A673 (cell line): ENCODE results near the gene C12orf43. TPM values are rescaled to one million over a fixed set of nuclear protein-coding genes. Genes with fewer than 3 reads are reported as not detected.

Source experiments
- BruUV-seq: library from RNA; stranded (reverse); fragments of 400-500 nt; replicated peaks from 2 replicates; lab custom pipeline; 2021; lab: Mats Ljungman, UMichigan
- CTCF ChIA-PET: fragments of 300-600 bp; sonication (Branson Sonifier 250); formaldehyde crosslinking; loops from one replicate; lab custom pipeline; 2022; ENCODE audit warnings: antibody characterized with exemption; lab: Charles Lee
- POLR2A ChIA-PET: fragments of 300-600 bp; sonication (Branson Sonifier 250); formaldehyde crosslinking; loops from one replicate; lab custom pipeline; 2022; ENCODE audit warnings: antibody characterized with exemption; ENCODE audit not compliant: low non-redundant PET; lab: Charles Lee
- DNase-seq: peaks from one replicate; pipeline ENCODE4 v3.0.0-alpha.2; 2015; ENCODE audit warnings: low spot score
- H3K27ac ChIP-seq: fragments of 200-600 bp; sonication (generic); 2 replicates; pipeline ENCODE4 v1.5.1; 2016; ENCODE audit warnings: mixed run types, low read depth, mild to moderate bottlenecking, mixed read lengths, antibody characterized with exemption, low read length; ENCODE audit not compliant: poor library complexity, severe bottlenecking
- H3K27me3 ChIP-seq: fragments of 200-600 bp; sonication (generic); replicated peaks from 2 replicates; pipeline ENCODE4 v1.6.1; 2017; ENCODE audit warnings: mixed run types, low read depth, mild to moderate bottlenecking, mixed read lengths, antibody characterized with exemption, low read length; ENCODE audit not compliant: insufficient read depth, poor library complexity
- H3K36me3 ChIP-seq: fragments of 200-600 bp; sonication (generic); 2 replicates; pipeline ENCODE4 v1.6.1; 2016; ENCODE audit warnings: mixed run types, mild to moderate bottlenecking, mixed read lengths, antibody characterized with exemption, low read length; ENCODE audit not compliant: insufficient read depth, poor library complexity, severe bottlenecking
- H3K4me1 ChIP-seq: fragments of 200-600 bp; sonication (generic); 2 replicates; pipeline ENCODE4 v1.6.1; 2017; ENCODE audit warnings: mixed run types, mild to moderate bottlenecking, mixed read lengths, antibody characterized with exemption, low read length; ENCODE audit not compliant: insufficient read depth, poor library complexity, severe bottlenecking
- H3K4me3 ChIP-seq: fragments of 200-600 bp; sonication (generic); 2 replicates; pipeline ENCODE4 v1.5.1; 2016; ENCODE audit warnings: low read depth, mixed run types, mild to moderate bottlenecking, mixed read lengths, low read length; ENCODE audit not compliant: poor library complexity, severe bottlenecking
- H3K9me3 ChIP-seq: fragments of 200-600 bp; sonication (generic); 2 replicates; pipeline ENCODE4 v1.6.1; 2016; ENCODE audit warnings: mixed run types, low read depth, mild to moderate bottlenecking, mixed read lengths, antibody characterized with exemption, low read length; ENCODE audit not compliant: poor library complexity, severe bottlenecking
- CTCF ChIP-seq: fragments of 300-800, 200-600 bp; sonication (generic); conservative IDR thresholded peaks from 2 replicates; pipeline ENCODE4 v1.5.1; 2017; ENCODE audit warnings: low read depth, mild to moderate bottlenecking, antibody characterized with exemption, low read length, moderate library complexity, mixed read lengths
- EZH2 ChIP-seq: fragments of 200-600 bp; sonication (generic); IDR thresholded peaks from 2 replicates; pipeline ENCODE4 v1.6.1; 2017; ENCODE audit warnings: borderline replicate concordance, low read depth, mild to moderate bottlenecking, mixed read lengths, antibody characterized with exemption, low read length; ENCODE audit not compliant: poor library complexity, severe bottlenecking
- intact Hi-C: fragments of 100-400 bp; cut with micrococcal nuclease; formaldehyde crosslinking; loops from one replicate; pipeline ENCODE4 v1.10.0; 2022; ENCODE audit not compliant: unreplicated experiment
- total RNA-seq: library from RNA; stranded (reverse); gene quantifications from 2 replicates; pipeline ENCODE4 v1.2.3, GENCODE V29; 2021

Gene C12orf43
- total RNA-seq, 1 experiment from 2014 or later = 28.4 TPM

- TF ChIP-seq EZH2 = no peak
- TF ChIP-seq CTCF = no peak
- ChIA-PET CTCF (no interaction called here), POLR2A (no interaction called here)
- Histone ChIP-seq H3K36me3 (no peaks in the 10 kb centered on the region), H3K4me3 (no peak overlapping the region), H3K27me3 (no peaks in the 10 kb centered on the region), H3K27ac (no peak overlapping the region), H3K4me1 (peaks cover 7% of the 10 kb centered on the region), H3K9me3 (no peaks in the 10 kb centered on the region)
- intact Hi-C loops = no loop called here
- no peak for DNase-seq
- BruUV-seq = no TSS peak
These were observed 53.7 kb downstream of the C12orf43 start for GRCh38 chr12:120962532-120963020.

GRCh38 chr12:120961604-120962531 is 54.4 kb downstream of the C12orf43 start:
- ChIA-PET CTCF (no interaction called here), POLR2A (no interaction called here)
- Histone ChIP-seq H3K4me1 (peaks cover 7% of the 10 kb centered on the region), H3K4me3 (no peak overlapping the region), H3K27ac (no peak overlapping the region), H3K36me3 (no peaks in the 10 kb centered on the region), H3K9me3 (no peaks in the 10 kb centered on the region), H3K27me3 (no peaks in the 10 kb centered on the region)
- TF ChIP-seq EZH2 = no peak
- no peak for TF ChIP-seq CTCF
- peak; percentile 68 for DNase-seq
- BruUV-seq = no TSS peak
- intact Hi-C loops = no loop called here

DNA sequence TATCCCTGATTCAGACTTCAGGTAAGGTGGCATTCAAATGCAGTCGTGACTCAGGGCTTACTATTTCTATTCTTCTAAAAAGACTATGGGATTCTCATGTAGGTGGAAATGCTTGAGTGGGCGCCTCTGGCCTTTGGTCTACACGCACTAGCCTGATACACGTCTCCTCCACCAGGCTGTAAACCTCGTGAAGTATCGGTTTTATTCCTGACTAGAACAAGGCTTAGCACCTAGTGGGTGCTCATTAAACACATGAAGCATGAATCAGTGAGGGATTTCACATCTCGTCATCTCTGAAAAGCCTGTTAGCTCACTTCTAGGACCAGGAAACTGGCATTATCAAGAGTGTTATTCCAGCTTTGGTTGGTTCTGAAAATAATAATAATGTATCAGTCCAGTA is 55.6 kb downstream of the C12orf43 start:
- DNase-seq = no peak
- H3K36me3 ChIP-seq = no peaks in the 10 kb centered on the region
- BruUV-seq = no TSS peak
- peaks cover 7% of the 10 kb centered on the region for H3K4me1 ChIP-seq
- no peak for TF ChIP-seq CTCF
- TF ChIP-seq EZH2 = no peak
- ChIA-PET CTCF (interaction anchor here (1.2 kb wide), 1 partner anchor 11 kb away, joined by 3 read pairs; no protein-coding TSS in a partner anchor), POLR2A (no interaction called here)
- H3K9me3 ChIP-seq = no peaks in the 10 kb centered on the region
- H3K4me3 ChIP-seq = no peak overlapping the region
- no peaks in the 10 kb centered on the region for H3K27me3 ChIP-seq
- intact Hi-C loops = no loop called here
- no peak overlapping the region for H3K27ac ChIP-seq
